GM23338 (cell line): Measurements from ENCODE around the gene STK24. TPM values are rescaled to one million over a fixed set of nuclear protein-coding genes. Genes with fewer than 3 reads are reported as not detected.

ENCODE experiments used
- JUNB ChIP-seq: IDR thresholded peaks from one replicate; pipeline ENCODE4 v1.6.1; 2016; ENCODE audit warnings: antibody characterized with exemption; ENCODE audit not compliant: unreplicated experiment
- NANOG ChIP-seq: IDR thresholded peaks from 2 replicates; pipeline ENCODE4 v1.6.1; 2016; ENCODE audit warnings: antibody characterized with exemption, borderline replicate concordance
- POLR2AphosphoS5 ChIP-seq: IDR thresholded peaks from 2 replicates; pipeline ENCODE4 v1.6.1; 2016; ENCODE audit warnings: antibody characterized with exemption, low read depth
- STAT1 ChIP-seq: IDR thresholded peaks from one replicate; pipeline ENCODE4 v1.6.1; 2016; ENCODE audit warnings: antibody characterized with exemption; ENCODE audit not compliant: unreplicated experiment
- ZNF331 ChIP-seq: fragments of 250-450 bp; sonication (Bioruptor Pico); IDR thresholded peaks from 2 replicates; pipeline ENCODE4 v1.5.0; 2020; ENCODE audit warnings: low read depth, mild to moderate bottlenecking, moderate library complexity
- ZNF462 ChIP-seq: fragments of 250-450 bp; sonication (Bioruptor Pico); IDR thresholded peaks from 2 replicates; pipeline ENCODE4 v1.5.0; 2020; ENCODE audit warnings: mild to moderate bottlenecking, moderate library complexity
- polyA plus RNA-seq: library from polyadenylated mRNA; unstranded; fragments of >200 nt; fragmentation: Nextera tagmentation; extraction: Ambion mirVana; gene quantifications from 2 replicates; pipeline ENCODE4 v1.2.1, GENCODE V29; 2016
- total RNA-seq: library from RNA; depleted of rRNA; stranded (reverse); fragments of >200 nt; shearing (Covaris generic); gene quantifications from 2 replicates; pipeline ENCODE4 v1.2.3, GENCODE V29; 2014
- TF ChIP-seq, protein P1 (sequence below): IDR thresholded peaks from one replicate; pipeline ENCODE4 v1.6.1; 2018; ENCODE audit warnings: antibody characterized with exemption; ENCODE audit not compliant: unreplicated experiment

Gene STK24
- total and polyA plus RNA-seq, 2 experiments from 2014 or later, result 56.5 to 144 TPM

DNA sequence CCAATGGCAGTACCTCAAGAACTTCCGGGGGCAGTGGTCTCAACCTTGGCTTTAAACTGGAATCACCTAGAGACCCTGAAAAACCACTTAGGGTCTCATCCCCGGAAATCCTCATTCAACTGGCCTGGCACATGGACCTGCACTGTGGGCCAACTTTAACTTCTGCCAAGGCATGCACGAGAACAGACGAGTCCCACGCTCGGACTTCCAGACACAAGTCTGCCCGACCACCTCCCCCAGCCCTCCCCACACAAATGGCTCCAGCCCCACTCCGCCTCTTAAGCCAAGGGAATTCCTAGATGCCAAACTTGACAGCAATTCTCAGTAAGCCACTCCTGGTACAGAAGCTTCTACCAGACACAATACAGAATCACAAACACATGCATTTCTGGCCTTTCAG lies 114.0 kb downstream of the STK24 start (continued):
- TF ChIP-seq, protein P1, sequence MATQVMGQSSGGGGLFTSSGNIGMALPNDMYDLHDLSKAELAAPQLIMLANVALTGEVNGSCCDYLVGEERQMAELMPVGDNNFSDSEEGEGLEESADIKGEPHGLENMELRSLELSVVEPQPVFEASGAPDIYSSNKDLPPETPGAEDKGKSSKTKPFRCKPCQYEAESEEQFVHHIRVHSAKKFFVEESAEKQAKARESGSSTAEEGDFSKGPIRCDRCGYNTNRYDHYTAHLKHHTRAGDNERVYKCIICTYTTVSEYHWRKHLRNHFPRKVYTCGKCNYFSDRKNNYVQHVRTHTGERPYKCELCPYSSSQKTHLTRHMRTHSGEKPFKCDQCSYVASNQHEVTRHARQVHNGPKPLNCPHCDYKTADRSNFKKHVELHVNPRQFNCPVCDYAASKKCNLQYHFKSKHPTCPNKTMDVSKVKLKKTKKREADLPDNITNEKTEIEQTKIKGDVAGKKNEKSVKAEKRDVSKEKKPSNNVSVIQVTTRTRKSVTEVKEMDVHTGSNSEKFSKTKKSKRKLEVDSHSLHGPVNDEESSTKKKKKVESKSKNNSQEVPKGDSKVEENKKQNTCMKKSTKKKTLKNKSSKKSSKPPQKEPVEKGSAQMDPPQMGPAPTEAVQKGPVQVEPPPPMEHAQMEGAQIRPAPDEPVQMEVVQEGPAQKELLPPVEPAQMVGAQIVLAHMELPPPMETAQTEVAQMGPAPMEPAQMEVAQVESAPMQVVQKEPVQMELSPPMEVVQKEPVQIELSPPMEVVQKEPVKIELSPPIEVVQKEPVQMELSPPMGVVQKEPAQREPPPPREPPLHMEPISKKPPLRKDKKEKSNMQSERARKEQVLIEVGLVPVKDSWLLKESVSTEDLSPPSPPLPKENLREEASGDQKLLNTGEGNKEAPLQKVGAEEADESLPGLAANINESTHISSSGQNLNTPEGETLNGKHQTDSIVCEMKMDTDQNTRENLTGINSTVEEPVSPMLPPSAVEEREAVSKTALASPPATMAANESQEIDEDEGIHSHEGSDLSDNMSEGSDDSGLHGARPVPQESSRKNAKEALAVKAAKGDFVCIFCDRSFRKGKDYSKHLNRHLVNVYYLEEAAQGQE, result no peak
- TF ChIP-seq JUNB, result no peak
- no peak for TF ChIP-seq STAT1
- no peak for TF ChIP-seq ZNF462
- TF ChIP-seq POLR2AphosphoS5, result no peak
- no peak for TF ChIP-seq ZNF331 (CRISPR knock-in tag)
- no peak for TF ChIP-seq NANOG
